GM18505 (cell line): Measurements from ENCODE around the gene GABPB1.

Source experiments
- ATAC-seq: cut with Tn5 transposase; IDR thresholded peaks from one replicate; pipeline ENCODE4 v1.9.1; 2021; ENCODE audit not compliant: unreplicated experiment
- POLR2A ChIP-seq: IDR thresholded peaks from 4 replicates; pipeline ENCODE4 v1.6.1; 2011; ENCODE audit warnings: borderline replicate concordance; ENCODE audit not compliant: insufficient read depth, insufficient read length; ENCODE audit errors: extremely low read depth

GABPB1 gene

DNA sequence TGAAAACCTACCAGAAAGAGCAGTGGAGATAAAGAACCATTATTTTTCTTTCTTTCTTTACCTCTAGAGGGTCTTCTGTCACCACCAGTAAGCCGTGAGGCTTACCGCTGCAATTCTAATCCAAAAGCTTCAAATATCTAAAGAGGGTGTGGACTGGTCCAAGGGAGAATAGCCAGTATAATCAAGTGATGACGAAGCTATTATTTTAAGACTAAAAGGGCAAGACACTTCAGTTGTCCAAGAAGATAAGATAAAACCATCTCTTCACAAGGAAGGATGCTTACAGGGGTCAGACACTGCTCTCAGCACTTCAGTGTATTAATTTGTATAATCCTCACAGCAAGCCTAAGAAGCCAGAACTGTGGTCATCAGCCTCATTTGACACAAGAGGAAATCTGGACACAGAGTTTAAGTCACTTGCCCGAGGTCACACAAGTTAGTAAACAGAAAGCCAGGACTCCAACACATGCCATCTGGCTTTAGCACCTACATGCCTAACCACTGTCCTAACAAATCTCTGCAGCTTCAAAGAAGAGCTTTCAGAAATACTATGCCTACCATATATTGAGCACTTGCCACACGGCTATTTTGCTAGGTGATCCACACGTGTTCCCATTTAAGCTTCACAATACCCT is 104.1 kb downstream of the GABPB1 start:
- no peak for TF ChIP-seq POLR2A
- no peak for ATAC-seq

DNA sequence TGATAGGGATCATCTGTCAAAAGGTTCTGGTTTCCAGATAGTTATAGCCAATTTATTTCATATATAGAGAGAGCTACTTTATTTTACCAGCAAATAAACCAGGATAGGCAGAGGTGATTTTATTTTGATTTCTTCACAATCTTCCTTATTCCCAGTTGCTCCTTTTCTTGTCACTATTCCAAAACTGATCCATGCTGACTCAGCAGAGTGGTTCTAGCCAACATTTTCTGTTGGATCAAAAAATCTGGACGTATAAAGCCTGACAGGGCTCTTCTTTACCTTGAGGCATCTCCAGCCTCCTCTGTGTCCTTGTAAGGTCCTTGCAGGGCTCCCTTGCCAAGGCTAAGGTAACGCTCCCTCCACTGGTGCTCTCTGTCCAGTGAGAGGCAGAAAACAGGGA is 105.3 kb downstream of the GABPB1 start:
- no peak for ATAC-seq

DNA sequence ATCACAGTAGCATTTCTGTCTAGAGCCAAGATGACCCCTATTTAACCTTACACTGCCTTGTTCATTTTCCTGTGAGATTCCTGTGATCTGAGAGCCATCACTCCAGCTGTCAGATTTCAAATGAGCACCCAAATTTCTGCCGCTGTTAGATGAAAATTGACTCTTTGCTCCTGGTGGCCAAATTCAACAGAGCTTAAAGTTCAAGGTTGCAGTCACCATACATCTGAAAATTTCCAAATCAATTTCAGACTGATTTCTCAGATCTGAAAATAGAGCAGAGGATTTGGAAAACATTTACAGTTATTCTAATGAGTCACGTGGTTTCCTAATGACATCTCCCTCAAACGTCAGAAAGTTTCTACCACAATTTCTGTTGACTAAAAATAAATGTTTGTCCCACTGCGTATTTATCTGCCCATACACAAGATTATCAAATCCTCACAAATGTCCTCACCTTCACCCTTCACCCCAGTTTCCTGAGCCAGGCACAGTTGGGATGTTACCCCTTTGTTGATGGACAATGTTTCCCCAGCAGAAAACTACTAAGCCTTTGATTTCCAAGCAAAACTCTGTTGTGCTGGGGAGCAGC is 105.9 kb downstream of the GABPB1 start:
- TF ChIP-seq POLR2A: no peak
- no peak for ATAC-seq

More for the DNA sequence above, 105.3 kb downstream of the GABPB1 start:
- TF ChIP-seq POLR2A: no peak

DNA sequence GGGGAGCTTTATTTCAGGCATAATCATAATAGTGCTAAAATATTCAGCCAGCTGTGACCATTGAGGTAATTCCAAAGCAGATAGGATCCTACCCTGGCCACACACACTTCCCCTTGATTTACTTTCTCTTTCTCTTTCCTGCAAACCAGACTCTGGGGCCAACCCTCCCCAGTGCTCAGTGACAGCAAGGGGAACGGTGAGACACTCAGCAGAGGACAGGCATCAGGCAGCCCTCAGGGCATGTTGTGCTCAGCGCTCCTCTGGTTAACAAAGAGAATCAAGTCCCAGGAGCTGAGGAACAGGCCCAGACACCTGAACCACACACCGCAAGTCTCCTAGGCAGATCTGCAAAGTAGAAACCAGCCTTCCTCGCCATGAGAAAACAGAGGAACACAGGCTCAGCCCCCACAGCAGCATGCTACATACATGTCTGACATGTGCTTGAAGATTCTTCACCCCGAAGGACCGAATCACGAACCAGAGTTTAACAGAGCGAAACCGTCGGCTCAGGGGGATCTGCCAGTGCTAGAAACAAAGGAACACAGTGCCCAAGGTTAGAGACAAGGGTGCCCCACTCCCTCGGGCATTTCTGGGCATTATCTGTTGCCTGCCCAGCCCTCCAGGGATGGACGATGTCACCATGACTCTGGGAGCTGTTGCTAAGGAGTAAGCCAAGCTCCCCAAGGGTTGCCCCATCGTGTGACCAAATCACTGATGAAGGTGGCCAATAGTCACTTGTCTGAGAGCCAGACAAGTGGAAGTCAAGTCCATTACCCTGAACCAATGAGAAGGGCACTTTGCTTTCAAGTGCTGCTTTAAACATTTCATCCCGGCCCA is 107.0 kb downstream of the GABPB1 start:
- ATAC-seq: peak; percentile 96
- TF ChIP-seq POLR2A: peak; percentile 47

DNA sequence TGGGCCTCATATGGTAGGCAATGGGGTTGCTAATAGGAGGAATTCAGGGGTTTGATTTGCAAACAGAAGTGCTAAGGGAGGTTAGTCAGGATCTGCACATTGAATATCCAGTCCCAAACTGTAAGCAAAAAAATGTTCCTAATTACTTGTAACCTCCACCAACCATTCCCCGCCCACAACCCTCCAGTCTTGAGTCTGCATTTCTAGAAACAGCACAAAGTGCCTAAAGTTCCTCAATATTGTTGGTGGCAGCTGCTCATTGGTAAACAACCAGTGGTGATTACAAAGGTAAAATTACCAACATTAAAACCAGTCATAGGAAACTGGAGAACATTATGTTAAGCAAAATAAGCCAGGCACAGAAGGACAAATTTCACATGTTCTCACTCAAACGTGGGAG is 108.4 kb downstream of the GABPB1 start:
- TF ChIP-seq POLR2A: no peak
- no peak for ATAC-seq

DNA sequence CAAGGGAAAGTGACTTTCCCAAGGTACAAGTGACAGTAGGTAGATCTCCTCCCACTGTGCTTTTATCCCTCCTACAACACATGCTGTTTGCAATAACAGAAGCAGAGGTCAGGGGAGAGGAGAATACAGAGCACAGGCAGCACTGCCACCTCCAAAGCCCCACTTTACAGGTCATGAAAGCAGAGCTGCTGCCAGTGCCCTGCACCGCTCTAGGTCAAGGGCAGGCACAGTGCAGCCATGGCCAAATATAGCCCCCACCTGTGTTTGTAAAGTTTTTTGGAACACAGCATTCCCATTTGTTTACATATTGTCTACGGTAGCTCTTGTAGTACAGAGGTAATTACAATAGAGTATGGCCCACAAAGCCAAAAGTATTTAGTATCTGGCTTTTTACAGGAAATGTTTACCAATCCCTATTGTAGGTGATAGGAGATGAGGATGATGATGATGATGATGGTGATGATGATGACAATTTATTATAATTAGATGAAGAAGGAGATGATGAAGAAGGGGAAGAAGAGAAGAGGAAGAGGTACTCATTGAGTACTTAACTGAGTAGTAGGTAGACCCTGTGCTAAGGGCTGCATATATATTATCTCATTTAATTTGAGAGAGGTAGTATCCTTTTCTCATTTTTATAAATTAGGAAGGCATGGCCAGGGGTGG is 109.9 kb downstream of the GABPB1 start:
- no peak for ATAC-seq
- TF ChIP-seq POLR2A: no peak

- ATAC-seq: no peak
- no peak for TF ChIP-seq POLR2A
These were observed 110.8 kb downstream of the GABPB1 start for GRCh38 chr15:50244153-50244552.

GRCh38 chr15:50241684-50242450 is 113.1 kb downstream of the GABPB1 start:
- no peak for ATAC-seq

GRCh38 chr15:50238255-50238654 is 116.7 kb downstream of the GABPB1 start:
- no peak for TF ChIP-seq POLR2A
- no peak for ATAC-seq

More at GRCh38 chr15:50241684-50242450, 113.1 kb downstream of the GABPB1 start:
- TF ChIP-seq POLR2A: no peak

- no peak for ATAC-seq
- TF ChIP-seq POLR2A: no peak
These were observed 118.6 kb downstream of the GABPB1 start for GRCh38 chr15:50236433-50236832.

DNA sequence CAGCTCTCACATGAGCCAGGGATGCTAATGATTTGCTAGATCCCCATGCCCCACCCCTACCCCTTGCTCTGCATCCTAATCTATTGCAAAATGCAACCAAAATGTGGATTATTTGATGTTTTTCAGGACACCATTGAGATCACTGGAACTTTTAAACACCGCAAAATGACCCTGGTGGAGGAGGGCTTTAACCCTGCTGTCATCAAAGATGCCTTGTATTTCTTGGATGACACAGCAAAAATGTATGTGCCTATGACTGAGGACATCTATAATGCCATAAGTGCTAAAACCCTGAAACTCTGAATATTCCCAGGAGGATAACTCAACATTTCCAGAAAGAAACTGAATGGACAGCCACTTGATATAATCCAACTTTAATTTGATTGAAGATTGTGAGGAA is 119.2 kb downstream of the GABPB1 start:
- TF ChIP-seq POLR2A: no peak
- ATAC-seq: no peak

DNA sequence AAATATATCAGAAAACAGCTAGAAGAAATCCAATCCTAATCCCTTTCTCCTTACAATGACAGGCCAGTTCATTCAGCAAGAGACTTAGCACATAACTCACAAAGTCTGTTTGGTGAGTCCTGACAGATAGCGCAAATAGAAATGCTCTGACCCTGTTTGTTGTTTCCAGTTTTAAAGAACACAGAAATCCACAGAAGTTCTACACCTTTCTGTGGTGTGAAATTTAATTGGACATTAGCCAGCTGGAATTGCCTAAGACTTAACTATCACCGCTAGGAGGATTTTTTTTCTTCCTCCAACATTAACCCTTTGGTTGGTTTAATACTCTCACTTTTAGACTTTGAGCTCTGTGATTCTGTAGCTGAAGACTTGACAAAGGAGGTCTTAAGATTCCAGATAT is 120.2 kb downstream of the GABPB1 start:
- ATAC-seq: no peak
- no peak for TF ChIP-seq POLR2A
